GM23338 (cell line): ENCODE data around the gene EXOC4.

Experiments
- JUNB ChIP-seq: IDR thresholded peaks from one replicate; pipeline ENCODE4 v1.6.1; 2016; ENCODE audit warnings: antibody characterized with exemption; ENCODE audit not compliant: unreplicated experiment
- ZNF114 ChIP-seq: fragments of 250-450 bp; sonication (Bioruptor Pico); IDR thresholded peaks from 2 replicates; pipeline ENCODE4 v1.5.0; 2020; ENCODE audit warnings: mild to moderate bottlenecking, moderate library complexity
- TF ChIP-seq, protein P1 (sequence below), 2 experiments: fragments of 200-600 bp in 1 of 2; sonication (generic) in 1 of 2; conservative IDR thresholded peaks; 2 replicates each; pipeline versions ENCODE4 v1.5.1 to v1.6.1; 2016 to 2017; ENCODE audit warnings: antibody characterized with exemption in 2 of 2, low read depth in 2 of 2, mild to moderate bottlenecking in 2 of 2, moderate library complexity in 1 of 2
- TF ChIP-seq, protein P2 (sequence below): IDR thresholded peaks from one replicate; pipeline ENCODE4 v1.6.1; 2018; ENCODE audit warnings: antibody characterized with exemption; ENCODE audit not compliant: unreplicated experiment

GRCh38 chr7:133609806-133610205 lies 356.9 kb downstream of the EXOC4 start:
- TF ChIP-seq, protein P1, sequence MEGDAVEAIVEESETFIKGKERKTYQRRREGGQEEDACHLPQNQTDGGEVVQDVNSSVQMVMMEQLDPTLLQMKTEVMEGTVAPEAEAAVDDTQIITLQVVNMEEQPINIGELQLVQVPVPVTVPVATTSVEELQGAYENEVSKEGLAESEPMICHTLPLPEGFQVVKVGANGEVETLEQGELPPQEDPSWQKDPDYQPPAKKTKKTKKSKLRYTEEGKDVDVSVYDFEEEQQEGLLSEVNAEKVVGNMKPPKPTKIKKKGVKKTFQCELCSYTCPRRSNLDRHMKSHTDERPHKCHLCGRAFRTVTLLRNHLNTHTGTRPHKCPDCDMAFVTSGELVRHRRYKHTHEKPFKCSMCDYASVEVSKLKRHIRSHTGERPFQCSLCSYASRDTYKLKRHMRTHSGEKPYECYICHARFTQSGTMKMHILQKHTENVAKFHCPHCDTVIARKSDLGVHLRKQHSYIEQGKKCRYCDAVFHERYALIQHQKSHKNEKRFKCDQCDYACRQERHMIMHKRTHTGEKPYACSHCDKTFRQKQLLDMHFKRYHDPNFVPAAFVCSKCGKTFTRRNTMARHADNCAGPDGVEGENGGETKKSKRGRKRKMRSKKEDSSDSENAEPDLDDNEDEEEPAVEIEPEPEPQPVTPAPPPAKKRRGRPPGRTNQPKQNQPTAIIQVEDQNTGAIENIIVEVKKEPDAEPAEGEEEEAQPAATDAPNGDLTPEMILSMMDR (conservative IDR thresholded peaks at IDR 0.05; ENCODE audit: low read depth in 2 of 2): no peak
- TF ChIP-seq ZNF114 (CRISPR knock-in tag) (no peak), JUNB (no peak)
- TF ChIP-seq, protein P2, sequence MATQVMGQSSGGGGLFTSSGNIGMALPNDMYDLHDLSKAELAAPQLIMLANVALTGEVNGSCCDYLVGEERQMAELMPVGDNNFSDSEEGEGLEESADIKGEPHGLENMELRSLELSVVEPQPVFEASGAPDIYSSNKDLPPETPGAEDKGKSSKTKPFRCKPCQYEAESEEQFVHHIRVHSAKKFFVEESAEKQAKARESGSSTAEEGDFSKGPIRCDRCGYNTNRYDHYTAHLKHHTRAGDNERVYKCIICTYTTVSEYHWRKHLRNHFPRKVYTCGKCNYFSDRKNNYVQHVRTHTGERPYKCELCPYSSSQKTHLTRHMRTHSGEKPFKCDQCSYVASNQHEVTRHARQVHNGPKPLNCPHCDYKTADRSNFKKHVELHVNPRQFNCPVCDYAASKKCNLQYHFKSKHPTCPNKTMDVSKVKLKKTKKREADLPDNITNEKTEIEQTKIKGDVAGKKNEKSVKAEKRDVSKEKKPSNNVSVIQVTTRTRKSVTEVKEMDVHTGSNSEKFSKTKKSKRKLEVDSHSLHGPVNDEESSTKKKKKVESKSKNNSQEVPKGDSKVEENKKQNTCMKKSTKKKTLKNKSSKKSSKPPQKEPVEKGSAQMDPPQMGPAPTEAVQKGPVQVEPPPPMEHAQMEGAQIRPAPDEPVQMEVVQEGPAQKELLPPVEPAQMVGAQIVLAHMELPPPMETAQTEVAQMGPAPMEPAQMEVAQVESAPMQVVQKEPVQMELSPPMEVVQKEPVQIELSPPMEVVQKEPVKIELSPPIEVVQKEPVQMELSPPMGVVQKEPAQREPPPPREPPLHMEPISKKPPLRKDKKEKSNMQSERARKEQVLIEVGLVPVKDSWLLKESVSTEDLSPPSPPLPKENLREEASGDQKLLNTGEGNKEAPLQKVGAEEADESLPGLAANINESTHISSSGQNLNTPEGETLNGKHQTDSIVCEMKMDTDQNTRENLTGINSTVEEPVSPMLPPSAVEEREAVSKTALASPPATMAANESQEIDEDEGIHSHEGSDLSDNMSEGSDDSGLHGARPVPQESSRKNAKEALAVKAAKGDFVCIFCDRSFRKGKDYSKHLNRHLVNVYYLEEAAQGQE: no peak
